GM12878 (cell line): ENCODE results near the gene KLHL2. TPM values are rescaled to one million over a fixed set of nuclear protein-coding genes. Genes with fewer than 3 reads are reported as not detected.

Experiments used
- ATAC-seq: fragments of 200-7000 bp; cut with Tn5 transposase; 3 replicates; pipeline ENCODE4 v1.9.1; 2020; ENCODE audit warnings: mild to moderate bottlenecking, moderate library complexity
- BruUV-seq: library from RNA; stranded (reverse); fragments of 400-500 nt; replicated peaks from 2 replicates; lab custom pipeline; 2021; lab: Mats Ljungman, UMichigan
- CTCF ChIA-PET: fragments of 300-600 bp; sonication (Branson Sonifier 250); formaldehyde crosslinking; extraction: SDS; loops from one replicate; lab custom pipeline; 2021; ENCODE audit warnings: inconsistent platforms; lab: Yijun Ruan, JAX
- POLR2A ChIA-PET: fragments of 350-600 bp; formaldehyde crosslinking; extraction: SDS; loops from one replicate; lab custom pipeline; 2021; ENCODE audit warnings: inconsistent platforms; lab: Charles Lee
- RAD21 ChIA-PET: fragments of 300-600 bp; sonication (Branson Sonifier 250); formaldehyde crosslinking; loops from one replicate; lab custom pipeline; 2023; ENCODE audit warnings: antibody characterized with exemption; ENCODE audit not compliant: unreplicated experiment; lab: Charles Lee
- SMC1A ChIA-PET: fragments of 300-600 bp; sonication (Branson Sonifier 250); formaldehyde crosslinking; loops from one replicate; lab custom pipeline; 2023; ENCODE audit not compliant: unreplicated experiment, uncharacterized antibody; lab: Charles Lee
- DNase-seq: peaks from one replicate; pipeline ENCODE4 v3.0.0-alpha.2; 2011; ENCODE audit warnings: low read depth, low spot score
- FAIRE-seq: peaks from 3 replicates; lab custom pipeline; 2011; peaks lifted over from hg19 to GRCh38; lab: Jason Lieb, UNC
- H2AFZ ChIP-seq: 2 replicates; pipeline ENCODE4 v1.6.0; 2011; ENCODE audit warnings: low read depth, low read length, control low read depth; ENCODE audit not compliant: control insufficient read depth
- H3K27ac ChIP-seq: 2 replicates; pipeline ENCODE4 v1.5.1; 2011; ENCODE audit warnings: control low read depth; ENCODE audit not compliant: control insufficient read depth, insufficient read depth
- H3K27me3 ChIP-seq, 2 experiments: replicated peaks in 1 of 2; 2 replicates each; pipeline versions ENCODE4 v1.6.0 to v1.6.1; 2011; ENCODE audit warnings: low read length in 1 of 2; ENCODE audit not compliant: control insufficient read depth in 2 of 2, insufficient read depth in 2 of 2
- H3K36me3 ChIP-seq, 2 experiments: 2 replicates each; pipeline ENCODE4 v1.5.1; 2011; ENCODE audit warnings: low read length in 1 of 2; ENCODE audit not compliant: control insufficient read depth in 2 of 2, insufficient read depth in 2 of 2
- H3K4me1 ChIP-seq: 2 replicates; pipeline ENCODE4 v1.6.1; 2011; ENCODE audit warnings: mild to moderate bottlenecking, low read length, moderate library complexity, mixed read lengths; ENCODE audit not compliant: control insufficient read depth, insufficient read depth
- H3K4me2 ChIP-seq: 2 replicates; pipeline ENCODE4 v1.6.0; 2011; ENCODE audit warnings: control low read depth; ENCODE audit not compliant: control insufficient read depth, insufficient read depth
- H3K4me3 ChIP-seq: fragments of 200-600 bp; sonication (generic); 2 replicates; pipeline ENCODE4 v1.5.1; 2016
- H3K79me2 ChIP-seq: 2 replicates; pipeline ENCODE4 v1.6.0; 2011; ENCODE audit warnings: low read length; ENCODE audit not compliant: control insufficient read depth, insufficient read depth
- H3K9ac ChIP-seq: 2 replicates; pipeline ENCODE4 v1.8.0; 2011; ENCODE audit warnings: low read length, control low read depth, mixed read lengths; ENCODE audit not compliant: control insufficient read depth, insufficient read depth
- H3K9me3 ChIP-seq: replicated peaks from 3 replicates; pipeline ENCODE4 v1.5.1; 2011; ENCODE audit warnings: mild to moderate bottlenecking, low read length; ENCODE audit not compliant: control insufficient read depth, insufficient read depth
- H4K20me1 ChIP-seq: 2 replicates; pipeline ENCODE4 v1.6.0; 2011; ENCODE audit not compliant: control insufficient read depth, insufficient read depth
- CBX3 ChIP-seq: fragments of 200-600 bp; sonication (generic); IDR thresholded peaks from 2 replicates; pipeline ENCODE4 v1.6.1; 2016; ENCODE audit warnings: low read depth, borderline replicate concordance
- KAT2A ChIP-seq: conservative IDR thresholded peaks from 2 replicates; pipeline ENCODE4 v1.6.1; 2011; ENCODE audit warnings: low read depth, low read length; ENCODE audit not compliant: control insufficient read depth
- ZNF24 ChIP-seq: fragments of 450-650 bp; IDR thresholded peaks from 2 replicates; pipeline ENCODE4 v1.6.1; 2017; ENCODE audit warnings: antibody characterized with exemption, mild to moderate bottlenecking
- WGBS: methylation state at CpG from one replicate; pipeline ENCODE4 v1.1.6; 2016; ENCODE audit warnings: low lambda C conversion rate; ENCODE audit not compliant: insufficient replicate concordance, insufficient coverage; ENCODE audit errors: missing lambda C conversion rate; 5-methylcytosine and 5-hydroxymethylcytosine counted together
- in situ Hi-C: fragments of 300-500 bp; cut with MboI; formaldehyde crosslinking; loops from 9 replicates; pipeline ENCODE4 v1.14.3; 2018; ENCODE audit warnings: mixed read lengths
- intact Hi-C: fragments of 100-400 bp; cut with micrococcal nuclease; formaldehyde crosslinking; loops from one replicate; pipeline ENCODE4 v1.14.2; 2022; ENCODE audit not compliant: unreplicated experiment
- polyA plus RNA-seq, 11 experiments: library from polyadenylated mRNA; depleted of rRNA in 4 of 11; unstranded in 6 of 11; stranded (reverse) in 5 of 11; fragments of >200 nt; fragmentation: Nextera tagmentation in 4 of 11; fragmentation: Illumina TruSeq in 1 of 11; extraction: Ambion mirVana in 4 of 11; extraction: Trizol in 1 of 11; gene quantifications; 1 replicate in 1 of 11; 2 replicates in 10 of 11; pipeline versions ENCODE4 v1.2.1 to v1.2.3, GENCODE V29; 2011 to 2016; ENCODE audit warnings: inconsistent platforms in 2 of 11, missing spikeins in 2 of 11, low read depth in 1 of 11
- total RNA-seq, 4 experiments: library from RNA; depleted of rRNA in 3 of 4; stranded (reverse); fragments of >200 nt in 3 of 4; fragmentation: Illumina TruSeq in 1 of 4; extraction: Trizol in 1 of 4; gene quantifications; 2 replicates each; pipeline versions ENCODE4 v1.2.1 to v1.2.3, GENCODE V29; 2013 to 2021
- TF ChIP-seq, protein P1 (sequence below): fragments of 450-650 bp; IDR thresholded peaks from 2 replicates; pipeline ENCODE4 v1.6.1; 2017; ENCODE audit warnings: mild to moderate bottlenecking

KLHL2 gene
- total and polyA plus RNA-seq, 10 of the 15 experiments (the other 5 are each of a cell fraction or from before 2014, with no cell fraction given), result 4.8 to 22.8 (median 12.9) TPM

DNA sequence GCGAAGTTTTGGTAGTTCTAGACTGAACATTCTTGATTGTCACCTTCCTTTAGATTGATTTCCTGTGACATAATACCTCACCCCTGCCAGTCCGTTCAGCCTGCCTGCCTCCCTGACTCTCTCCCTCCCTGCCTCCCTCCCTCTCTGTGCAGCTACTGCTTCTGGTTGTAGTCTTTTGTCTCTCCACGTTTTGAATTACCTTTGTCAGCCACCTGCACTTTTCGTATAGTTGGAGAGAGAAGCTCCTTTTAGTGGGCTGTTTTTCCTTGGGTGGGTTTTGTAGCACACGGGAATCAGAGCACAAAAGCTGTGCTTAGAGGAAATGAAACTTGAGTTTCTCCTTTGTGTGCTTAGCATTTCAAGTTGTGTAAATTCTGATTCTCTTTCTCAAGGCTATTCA lies 87.5 kb downstream of the KLHL2 start (continued):
- TF ChIP-seq, protein P1, sequence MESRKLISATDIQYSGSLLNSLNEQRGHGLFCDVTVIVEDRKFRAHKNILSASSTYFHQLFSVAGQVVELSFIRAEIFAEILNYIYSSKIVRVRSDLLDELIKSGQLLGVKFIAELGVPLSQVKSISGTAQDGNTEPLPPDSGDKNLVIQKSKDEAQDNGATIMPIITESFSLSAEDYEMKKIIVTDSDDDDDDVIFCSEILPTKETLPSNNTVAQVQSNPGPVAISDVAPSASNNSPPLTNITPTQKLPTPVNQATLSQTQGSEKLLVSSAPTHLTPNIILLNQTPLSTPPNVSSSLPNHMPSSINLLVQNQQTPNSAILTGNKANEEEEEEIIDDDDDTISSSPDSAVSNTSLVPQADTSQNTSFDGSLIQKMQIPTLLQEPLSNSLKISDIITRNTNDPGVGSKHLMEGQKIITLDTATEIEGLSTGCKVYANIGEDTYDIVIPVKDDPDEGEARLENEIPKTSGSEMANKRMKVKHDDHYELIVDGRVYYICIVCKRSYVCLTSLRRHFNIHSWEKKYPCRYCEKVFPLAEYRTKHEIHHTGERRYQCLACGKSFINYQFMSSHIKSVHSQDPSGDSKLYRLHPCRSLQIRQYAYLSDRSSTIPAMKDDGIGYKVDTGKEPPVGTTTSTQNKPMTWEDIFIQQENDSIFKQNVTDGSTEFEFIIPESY, result no peak
- no peak for TF ChIP-seq CBX3
- no peak for TF ChIP-seq KAT2A

DNA sequence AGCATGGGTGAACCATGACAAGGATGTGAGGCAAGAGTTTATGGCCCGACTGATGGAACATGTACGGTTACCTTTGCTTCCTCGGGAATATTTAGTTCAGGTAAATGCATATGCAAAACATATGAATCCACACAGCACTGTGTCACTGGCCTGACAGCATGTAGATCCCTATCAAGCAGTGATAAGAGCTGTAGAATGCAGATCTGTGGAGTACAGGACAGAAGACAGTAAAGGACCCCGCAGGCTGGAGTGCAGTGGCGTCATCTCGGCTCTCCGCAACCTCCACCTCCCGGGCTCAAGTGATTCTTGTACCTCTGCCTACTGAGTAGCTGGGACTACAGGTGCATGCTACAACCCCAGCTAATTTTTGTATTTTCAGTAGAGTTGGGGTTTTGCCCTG lies 90.3 kb downstream of the KLHL2 start:
- no peak for FAIRE-seq
- Histone ChIP-seq H3K9ac (no peak overlapping the region), H3K9me3 (no peaks in the 10 kb centered on the region), H3K4me3 (no peak overlapping the region), H3K36me3 (peaks cover 2 to 10% of the 10 kb centered on the region in 2 experiments; a peak in 3 of 4 replicates)
- in situ Hi-C loops, result no loop called here
- POLR2A ChIA-PET, result interaction anchor here (1.3 to 2.0 kb wide), 2 partner anchors 28 to 30 kb away, joined by 3 to 5 read pairs; partner anchors contain the start of gene MSMO1
- CTCF ChIA-PET, result no interaction called here
- no peak for TF ChIP-seq ZNF24
- TF ChIP-seq, all 136 proteins: peak for 0
- no peak overlapping the region for H3K4me2 ChIP-seq
- H2AFZ ChIP-seq, result no peak overlapping the region
- peaks cover 15% of the 10 kb centered on the region for H3K4me1 ChIP-seq
- no peak overlapping the region for H3K27ac ChIP-seq
- H3K79me2 ChIP-seq, result no peaks in the 10 kb centered on the region
- H4K20me1 ChIP-seq, result no peaks in the 10 kb centered on the region
- no peaks in the 10 kb centered on the region for H3K27me3 ChIP-seq
- intact Hi-C loops, result no loop called here
- ATAC-seq (no peak), DNase-seq (no peak)
- BruUV-seq, result no TSS peak
- RAD21 ChIA-PET, result interaction anchor here (1.0 kb wide), 1 partner anchor 9 kb away, joined by 3 read pairs; no protein-coding TSS in a partner anchor
- SMC1A ChIA-PET, result interaction anchor here (0.7 to 1.5 kb wide), 4 partner anchors 12 to 89 kb away, joined by 3 to 4 read pairs (median 3); no protein-coding TSS in a partner anchor
- 94% methylated on average over 8 of the region's 8 CpGs for WGBS
